Choroid plexus epithelial cell (primary cell): ENCODE results near the gene APBB2.
A peak's percentile ranks its signal among the peaks of the same experiment; 100 is the strongest.

Experiments
- DNase-seq: peaks from one replicate; pipeline ENCODE4 v3.0.0-alpha.2; 2010; ENCODE audit warnings: low read depth
- H3K4me3 ChIP-seq: 2 replicates; pipeline ENCODE4 v1.5.1; 2011; ENCODE audit warnings: low read depth, mild to moderate bottlenecking, control low read depth, low read length, moderate library complexity
- TF ChIP-seq, protein P1 (sequence below): conservative IDR thresholded peaks from 2 replicates; pipeline ENCODE4 v1.5.1; 2011; ENCODE audit warnings: low read depth, mild to moderate bottlenecking, control low read depth, inconsistent platforms, low read length, moderate library complexity

Gene APBB2

DNA sequence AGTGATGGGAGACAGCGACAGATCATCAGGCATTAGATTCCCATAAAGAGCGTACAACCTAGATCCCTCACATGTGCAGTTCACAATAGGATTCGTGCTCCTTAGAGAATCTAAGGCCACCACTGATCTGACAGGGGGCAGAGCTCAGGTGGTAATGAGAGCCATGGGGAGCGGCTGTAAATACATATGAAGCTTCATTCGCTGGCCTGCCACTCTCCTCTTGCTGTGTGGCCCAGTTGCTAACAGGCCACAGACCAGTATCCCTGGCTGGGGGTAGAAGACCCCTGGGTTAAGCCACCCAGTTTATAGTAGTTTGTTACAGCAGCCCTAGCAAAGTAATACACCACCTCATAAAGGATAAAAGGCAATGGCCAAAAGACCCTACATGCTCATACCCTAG lies 30.3 kb downstream of the APBB2 start:
- TF ChIP-seq, protein P1, sequence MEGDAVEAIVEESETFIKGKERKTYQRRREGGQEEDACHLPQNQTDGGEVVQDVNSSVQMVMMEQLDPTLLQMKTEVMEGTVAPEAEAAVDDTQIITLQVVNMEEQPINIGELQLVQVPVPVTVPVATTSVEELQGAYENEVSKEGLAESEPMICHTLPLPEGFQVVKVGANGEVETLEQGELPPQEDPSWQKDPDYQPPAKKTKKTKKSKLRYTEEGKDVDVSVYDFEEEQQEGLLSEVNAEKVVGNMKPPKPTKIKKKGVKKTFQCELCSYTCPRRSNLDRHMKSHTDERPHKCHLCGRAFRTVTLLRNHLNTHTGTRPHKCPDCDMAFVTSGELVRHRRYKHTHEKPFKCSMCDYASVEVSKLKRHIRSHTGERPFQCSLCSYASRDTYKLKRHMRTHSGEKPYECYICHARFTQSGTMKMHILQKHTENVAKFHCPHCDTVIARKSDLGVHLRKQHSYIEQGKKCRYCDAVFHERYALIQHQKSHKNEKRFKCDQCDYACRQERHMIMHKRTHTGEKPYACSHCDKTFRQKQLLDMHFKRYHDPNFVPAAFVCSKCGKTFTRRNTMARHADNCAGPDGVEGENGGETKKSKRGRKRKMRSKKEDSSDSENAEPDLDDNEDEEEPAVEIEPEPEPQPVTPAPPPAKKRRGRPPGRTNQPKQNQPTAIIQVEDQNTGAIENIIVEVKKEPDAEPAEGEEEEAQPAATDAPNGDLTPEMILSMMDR, result no peak
- DNase-seq, result no peak
- H3K4me3 ChIP-seq, result no peak overlapping the region

DNA sequence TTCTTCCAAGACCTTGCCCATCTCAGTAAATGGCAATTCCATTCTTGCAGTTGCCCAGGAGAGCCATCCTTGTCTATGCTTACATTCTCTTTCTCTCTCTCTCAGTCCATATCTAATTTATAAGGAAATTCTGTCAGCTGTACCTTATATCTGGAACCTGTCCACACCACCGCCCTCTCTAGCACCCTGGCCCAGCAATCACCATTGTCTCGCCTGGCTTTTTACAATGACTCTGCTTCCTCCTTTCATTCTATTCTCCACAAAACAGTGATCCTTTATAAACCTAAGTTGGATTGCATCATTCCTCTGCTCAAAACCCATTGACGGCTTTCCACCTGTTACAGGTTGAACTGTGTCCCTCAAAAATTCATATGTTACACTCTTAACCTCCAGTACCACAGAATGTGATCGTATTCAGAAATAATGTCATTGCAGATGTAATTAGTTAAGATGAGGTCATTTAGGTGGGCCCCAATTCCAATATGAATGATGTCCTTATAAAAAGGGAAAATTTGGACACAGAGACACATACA lies 31.3 kb downstream of the APBB2 start:
- H3K4me3 ChIP-seq, result no peak overlapping the region
- TF ChIP-seq, protein P1, result no peak
- no peak for DNase-seq

DNA sequence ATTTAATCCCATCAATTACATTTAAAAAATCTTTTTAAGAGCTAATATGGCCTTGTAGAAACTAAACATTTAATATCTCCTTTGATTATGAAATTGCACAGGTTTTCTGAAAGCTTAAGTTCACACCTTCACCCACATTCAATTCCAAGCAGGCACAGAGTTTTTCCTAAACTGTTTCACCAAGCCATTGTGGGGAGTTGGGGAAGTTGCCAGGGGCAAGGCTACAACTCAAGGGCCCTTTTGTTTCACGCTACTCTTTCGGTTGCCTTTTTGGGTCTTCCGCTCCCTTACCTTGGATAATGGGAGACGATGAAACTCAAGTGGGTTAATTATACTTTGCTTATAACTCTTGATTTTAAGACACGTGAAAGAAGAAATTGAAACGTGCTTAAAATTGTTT lies 33.3 kb downstream of the APBB2 start:
- no peak for DNase-seq
- H3K4me3 ChIP-seq, result no peak overlapping the region
- TF ChIP-seq, protein P1, result no peak

DNA sequence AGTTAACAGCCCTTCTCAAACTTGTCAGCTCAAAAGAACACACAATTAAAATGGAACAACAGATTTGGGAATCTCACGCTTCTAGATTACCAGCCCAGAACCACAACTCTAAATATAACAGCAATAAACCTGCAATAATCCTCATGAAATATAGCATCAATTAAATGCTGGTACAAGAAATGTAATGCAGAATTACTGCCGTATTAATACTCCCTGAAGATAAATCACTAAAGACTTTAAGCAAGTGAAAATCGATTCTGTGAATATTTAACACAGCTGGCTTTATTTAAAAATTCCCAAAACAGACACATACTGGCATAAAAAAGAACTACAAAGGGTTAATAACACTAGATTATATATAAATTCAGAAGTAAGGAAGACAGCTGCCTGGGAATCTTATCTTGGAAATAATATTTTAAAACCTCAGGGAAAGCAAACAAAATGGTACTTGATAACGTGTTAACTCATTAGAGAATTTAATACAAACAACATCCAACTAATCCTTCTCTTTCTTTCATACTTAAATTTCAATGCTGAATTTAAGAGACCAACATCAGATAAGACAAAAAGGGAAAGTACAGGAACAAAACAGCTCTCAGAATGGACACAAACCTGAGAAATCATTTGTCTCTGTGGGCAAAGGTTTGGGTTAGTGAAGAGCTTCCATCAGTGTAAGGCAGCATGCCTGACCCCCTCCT lies 34.7 kb downstream of the APBB2 start:
- no peak overlapping the region for H3K4me3 ChIP-seq
- TF ChIP-seq, protein P1, result no peak
- no peak for DNase-seq

DNA sequence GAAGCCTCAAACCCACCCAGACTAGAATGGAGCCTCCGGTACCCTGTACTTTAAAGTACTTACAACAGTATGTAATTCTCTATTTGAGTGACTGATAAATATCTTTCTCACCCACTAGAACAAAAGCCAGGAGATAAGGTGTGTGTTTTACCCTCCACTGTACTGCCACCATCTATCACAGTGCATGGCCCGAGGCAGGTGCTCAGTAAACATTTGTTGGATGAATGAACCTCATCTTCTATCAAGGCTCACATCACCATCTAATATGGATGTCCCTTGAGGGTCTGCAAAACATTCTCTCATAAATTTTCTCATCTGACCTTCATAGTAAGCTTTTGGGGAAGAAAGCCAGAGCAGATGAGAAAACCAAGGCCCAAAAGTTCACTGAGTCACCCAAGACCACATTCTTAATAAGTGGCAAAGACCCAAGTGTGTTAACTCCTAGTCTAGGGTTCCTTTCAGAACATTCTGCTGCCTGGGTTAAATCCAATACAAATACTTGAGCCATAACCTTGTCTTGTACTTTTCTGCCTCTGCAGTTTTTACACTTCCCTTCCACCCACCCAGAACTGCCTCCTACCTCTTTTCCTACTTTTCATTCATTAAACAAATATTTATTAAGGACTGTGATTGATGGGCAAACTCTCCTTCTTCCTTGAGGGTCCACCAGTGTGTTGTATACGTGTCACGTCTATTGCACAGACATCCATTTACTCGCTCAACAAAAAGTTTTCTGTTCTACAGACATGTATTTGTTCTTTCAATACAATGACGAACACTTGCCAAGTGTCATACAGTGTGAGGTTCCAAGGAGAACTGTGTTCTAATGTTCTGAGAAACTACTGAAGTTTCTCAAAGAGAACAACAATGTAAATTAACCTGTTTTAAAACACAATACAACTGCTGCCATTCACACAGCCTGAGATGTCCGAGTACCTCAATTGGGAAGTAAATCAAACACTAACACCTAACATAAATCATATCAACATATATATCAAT lies 35.7 kb downstream of the APBB2 start:
- H3K4me3 ChIP-seq, result no peak overlapping the region
- TF ChIP-seq, protein P1, result no peak
- DNase-seq, result peak; percentile 95

DNA sequence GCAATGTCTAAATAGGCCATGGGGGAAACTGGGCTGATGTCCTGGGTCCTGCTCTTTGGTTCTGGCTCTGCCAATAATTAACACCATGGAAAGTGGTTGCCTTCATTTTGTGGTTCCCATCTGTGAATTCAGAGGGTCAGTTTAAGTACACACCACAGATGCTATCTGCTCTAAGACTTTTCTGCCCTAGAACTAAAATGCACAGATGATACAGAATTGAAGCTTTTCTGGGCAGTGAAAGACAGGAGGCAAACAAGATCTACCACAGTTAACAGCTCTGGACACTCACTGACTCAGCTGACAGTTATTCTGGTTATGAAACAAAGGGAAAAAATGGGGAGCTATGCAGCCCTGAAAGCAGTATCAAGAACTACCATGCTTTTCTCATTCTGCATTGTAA lies 37.3 kb downstream of the APBB2 start:
- TF ChIP-seq, protein P1, result peak; percentile 50

More for the DNA sequence above, 37.3 kb downstream of the APBB2 start:
- H3K4me3 ChIP-seq, result no peak overlapping the region
- peak; percentile 88 for DNase-seq
